Astrocyte (in vitro differentiated cells and primary cell): Measurements from ENCODE around the gene PRKAR1A.

Experiments used
- EZH2 ChIP-seq: IDR thresholded peaks from 2 replicates; pipeline ENCODE4 v1.6.1; 2012; ENCODE audit warnings: mild to moderate bottlenecking, low read length, inconsistent platforms; ENCODE audit not compliant: insufficient read depth
- TF ChIP-seq, protein P1 (sequence below): IDR thresholded peaks from 2 replicates; pipeline ENCODE4 v1.5.1; 2011; ENCODE audit warnings: low read depth, mild to moderate bottlenecking, inconsistent platforms, low read length, moderate library complexity; ENCODE audit not compliant: insufficient read depth

DNA sequence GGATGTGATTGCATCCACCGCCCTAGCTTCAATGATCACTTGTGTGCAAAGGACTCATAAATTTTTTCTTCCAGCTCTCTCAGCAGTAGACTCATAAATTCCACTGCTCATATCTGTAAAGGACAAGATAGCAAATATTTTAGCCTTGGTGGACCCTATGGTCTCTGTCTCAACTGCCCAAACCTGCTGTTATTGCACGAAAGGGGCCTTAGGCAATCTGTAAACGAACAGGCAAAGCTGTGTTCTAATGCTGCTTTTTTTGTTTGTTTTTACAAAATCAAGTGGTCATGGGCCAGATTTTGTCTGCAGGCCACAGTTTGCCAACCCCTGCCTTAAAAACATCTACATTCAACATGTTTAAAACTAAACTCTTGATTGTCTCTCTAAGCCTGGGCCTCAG is 54.8 kb downstream of the PRKAR1A start:
- TF ChIP-seq, protein P1, sequence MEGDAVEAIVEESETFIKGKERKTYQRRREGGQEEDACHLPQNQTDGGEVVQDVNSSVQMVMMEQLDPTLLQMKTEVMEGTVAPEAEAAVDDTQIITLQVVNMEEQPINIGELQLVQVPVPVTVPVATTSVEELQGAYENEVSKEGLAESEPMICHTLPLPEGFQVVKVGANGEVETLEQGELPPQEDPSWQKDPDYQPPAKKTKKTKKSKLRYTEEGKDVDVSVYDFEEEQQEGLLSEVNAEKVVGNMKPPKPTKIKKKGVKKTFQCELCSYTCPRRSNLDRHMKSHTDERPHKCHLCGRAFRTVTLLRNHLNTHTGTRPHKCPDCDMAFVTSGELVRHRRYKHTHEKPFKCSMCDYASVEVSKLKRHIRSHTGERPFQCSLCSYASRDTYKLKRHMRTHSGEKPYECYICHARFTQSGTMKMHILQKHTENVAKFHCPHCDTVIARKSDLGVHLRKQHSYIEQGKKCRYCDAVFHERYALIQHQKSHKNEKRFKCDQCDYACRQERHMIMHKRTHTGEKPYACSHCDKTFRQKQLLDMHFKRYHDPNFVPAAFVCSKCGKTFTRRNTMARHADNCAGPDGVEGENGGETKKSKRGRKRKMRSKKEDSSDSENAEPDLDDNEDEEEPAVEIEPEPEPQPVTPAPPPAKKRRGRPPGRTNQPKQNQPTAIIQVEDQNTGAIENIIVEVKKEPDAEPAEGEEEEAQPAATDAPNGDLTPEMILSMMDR = no peak
- no peak for TF ChIP-seq EZH2
